Fibroblast of the aortic adventitia (primary cell): ENCODE results near the gene FCHSD2. TPM values are rescaled to one million over a fixed set of nuclear protein-coding genes. Genes with fewer than 3 reads are reported as not detected.

Experiments used
- DNase-seq: peaks from one replicate; pipeline ENCODE4 v3.0.0-alpha.2; 2010; ENCODE audit warnings: low read depth
- H3K4me3 ChIP-seq: 2 replicates; pipeline ENCODE4 v1.5.1; 2011; ENCODE audit warnings: low read depth, mild to moderate bottlenecking, control low read depth, low read length, moderate library complexity
- total RNA-seq: library from RNA; depleted of rRNA; stranded (reverse); fragments of >200 nt; gene quantifications from 2 replicates; pipeline ENCODE4 v1.2.3, GENCODE V29; 2012; ENCODE audit warnings: low replicate concordance
- TF ChIP-seq, protein P1 (sequence below): IDR thresholded peaks from 2 replicates; pipeline ENCODE4 v1.5.1; 2011; ENCODE audit warnings: mild to moderate bottlenecking, low read length, control low read depth, inconsistent platforms; ENCODE audit not compliant: insufficient read depth

Gene FCHSD2
- total RNA-seq, 1 donor, result 11.3 TPM

GRCh38 chr11:73106347-73106746, 35.8 kb downstream of the FCHSD2 start:
- TF ChIP-seq, protein P1, sequence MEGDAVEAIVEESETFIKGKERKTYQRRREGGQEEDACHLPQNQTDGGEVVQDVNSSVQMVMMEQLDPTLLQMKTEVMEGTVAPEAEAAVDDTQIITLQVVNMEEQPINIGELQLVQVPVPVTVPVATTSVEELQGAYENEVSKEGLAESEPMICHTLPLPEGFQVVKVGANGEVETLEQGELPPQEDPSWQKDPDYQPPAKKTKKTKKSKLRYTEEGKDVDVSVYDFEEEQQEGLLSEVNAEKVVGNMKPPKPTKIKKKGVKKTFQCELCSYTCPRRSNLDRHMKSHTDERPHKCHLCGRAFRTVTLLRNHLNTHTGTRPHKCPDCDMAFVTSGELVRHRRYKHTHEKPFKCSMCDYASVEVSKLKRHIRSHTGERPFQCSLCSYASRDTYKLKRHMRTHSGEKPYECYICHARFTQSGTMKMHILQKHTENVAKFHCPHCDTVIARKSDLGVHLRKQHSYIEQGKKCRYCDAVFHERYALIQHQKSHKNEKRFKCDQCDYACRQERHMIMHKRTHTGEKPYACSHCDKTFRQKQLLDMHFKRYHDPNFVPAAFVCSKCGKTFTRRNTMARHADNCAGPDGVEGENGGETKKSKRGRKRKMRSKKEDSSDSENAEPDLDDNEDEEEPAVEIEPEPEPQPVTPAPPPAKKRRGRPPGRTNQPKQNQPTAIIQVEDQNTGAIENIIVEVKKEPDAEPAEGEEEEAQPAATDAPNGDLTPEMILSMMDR, result no peak
- no peak overlapping the region for H3K4me3 ChIP-seq
- no peak for DNase-seq

DNA sequence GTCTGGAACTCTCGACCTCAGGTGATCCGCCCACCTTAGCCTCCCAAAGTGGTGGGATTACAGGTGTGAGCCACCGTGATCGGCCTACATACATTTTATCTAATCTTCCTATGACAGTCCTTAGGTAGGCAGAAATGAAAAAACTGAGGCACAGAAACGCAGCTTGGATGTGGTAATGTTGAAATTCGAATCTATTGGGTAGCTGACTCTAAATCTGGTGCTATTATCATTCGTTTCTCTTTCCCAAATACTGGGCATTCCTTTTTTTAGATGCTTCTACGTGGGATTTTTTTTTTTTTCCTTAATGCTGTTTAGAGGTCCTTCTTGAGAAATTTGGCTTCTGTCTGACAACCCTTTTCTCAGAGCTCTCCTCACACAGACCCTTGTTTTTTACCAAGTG, 41.5 kb downstream of the FCHSD2 start:
- TF ChIP-seq, protein P1, result no peak
- no peak for DNase-seq
- no peak overlapping the region for H3K4me3 ChIP-seq

GRCh38 chr11:73099512-73100266, 42.4 kb downstream of the FCHSD2 start:
- no peak overlapping the region for H3K4me3 ChIP-seq
- TF ChIP-seq, protein P1, result no peak
- DNase-seq, result no peak

- no peak overlapping the region for H3K4me3 ChIP-seq
- DNase-seq, result no peak
- TF ChIP-seq, protein P1, result no peak
These were observed 46.5 kb downstream of the FCHSD2 start for GRCh38 chr11:73095613-73096012.

GRCh38 chr11:73091521-73092305, 50.4 kb downstream of the FCHSD2 start:
- TF ChIP-seq, protein P1, result no peak
- H3K4me3 ChIP-seq, result no peak overlapping the region
- DNase-seq, result no peak

GRCh38 chr11:73087730-73088129, 54.4 kb downstream of the FCHSD2 start:
- TF ChIP-seq, protein P1, result no peak
- peak; percentile 28 for DNase-seq

More at GRCh38 chr11:73087730-73088129, 54.4 kb downstream of the FCHSD2 start:
- no peak overlapping the region for H3K4me3 ChIP-seq
